Measurements from ENCODE around the gene NAA16.
A peak's percentile ranks its signal among the peaks of the same experiment; 100 is the strongest.

The NAA16 gene

DNA sequence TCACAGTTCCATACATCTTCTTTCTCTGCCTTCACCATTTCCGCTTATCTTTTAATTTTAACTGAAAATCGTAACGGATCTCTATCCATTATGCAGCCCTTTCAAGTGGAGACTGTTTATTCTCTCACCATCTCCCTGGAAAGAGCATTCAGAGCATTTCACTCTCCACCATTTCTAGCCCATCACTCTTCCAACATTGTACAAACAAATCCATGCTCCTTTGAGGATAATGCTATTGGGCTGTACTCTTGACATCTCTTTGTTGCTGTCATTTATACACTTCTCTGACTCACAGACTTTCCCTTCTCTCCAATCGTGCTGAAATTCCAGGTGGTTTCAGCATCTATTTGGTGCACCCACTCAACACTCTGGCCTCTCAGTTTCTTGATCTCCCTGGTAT is 71.4 kb downstream of the NAA16 start:
- no peak for TF ChIP-seq Cebpa-rat (IDR thresholded peaks at IDR 0.05)
- H3K9ac ChIP-seq: no peak overlapping the region

DNA sequence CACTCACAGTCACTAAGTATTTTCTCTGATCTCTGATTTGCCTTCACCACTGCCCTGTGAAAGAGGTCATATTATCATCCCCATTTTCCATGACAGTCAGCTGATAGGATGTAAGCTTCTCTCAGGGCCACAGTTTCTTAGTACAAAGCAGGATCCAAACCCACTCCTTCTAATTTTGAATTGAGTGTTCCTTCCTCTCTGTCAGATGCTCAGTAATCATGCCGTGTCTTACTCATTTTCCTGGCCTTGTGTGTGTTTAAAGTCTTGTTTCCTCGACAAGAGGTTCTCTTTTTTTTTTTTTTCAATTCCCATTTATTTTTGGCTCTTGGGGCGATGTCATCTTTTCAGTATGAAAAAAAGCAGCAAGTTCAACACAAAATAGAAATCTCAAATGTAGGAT is 72.3 kb downstream of the NAA16 start:
- Histone ChIP-seq H3K9ac (no peak overlapping the region), H3K27me3 (no peaks in the 10 kb centered on the region), H3K36me3 (no peaks in the 10 kb centered on the region), H3K4me3 (no peak overlapping the region), H3K4me2 (no peak overlapping the region), H3K4me1 (peaks cover 10% of the 10 kb centered on the region), H4K20me1 (no peaks in the 10 kb centered on the region), H3K27ac (no peak overlapping the region), H3K9me3 (no peaks in the 10 kb centered on the region)
- TF ChIP-seq Cebpa-rat (IDR thresholded peaks at IDR 0.05): no peak

More for the DNA sequence above, 71.4 kb downstream of the NAA16 start:
- no peaks in the 10 kb centered on the region for H3K9me3 ChIP-seq
- H3K4me2 ChIP-seq: no peak overlapping the region
- H3K27ac ChIP-seq: no peak overlapping the region
- 0 out of 2 replicates have a peak, but pooled peaks cover 3% of the 10 kb centered on the region for H3K4me1 ChIP-seq
- no peaks in the 10 kb centered on the region for H4K20me1 ChIP-seq
- no peaks in the 10 kb centered on the region for H3K27me3 ChIP-seq
- H3K4me3 ChIP-seq: no peak overlapping the region
- 0 out of 2 replicates have a peak, but pooled peaks cover 4% of the 10 kb centered on the region for H3K36me3 ChIP-seq

DNA sequence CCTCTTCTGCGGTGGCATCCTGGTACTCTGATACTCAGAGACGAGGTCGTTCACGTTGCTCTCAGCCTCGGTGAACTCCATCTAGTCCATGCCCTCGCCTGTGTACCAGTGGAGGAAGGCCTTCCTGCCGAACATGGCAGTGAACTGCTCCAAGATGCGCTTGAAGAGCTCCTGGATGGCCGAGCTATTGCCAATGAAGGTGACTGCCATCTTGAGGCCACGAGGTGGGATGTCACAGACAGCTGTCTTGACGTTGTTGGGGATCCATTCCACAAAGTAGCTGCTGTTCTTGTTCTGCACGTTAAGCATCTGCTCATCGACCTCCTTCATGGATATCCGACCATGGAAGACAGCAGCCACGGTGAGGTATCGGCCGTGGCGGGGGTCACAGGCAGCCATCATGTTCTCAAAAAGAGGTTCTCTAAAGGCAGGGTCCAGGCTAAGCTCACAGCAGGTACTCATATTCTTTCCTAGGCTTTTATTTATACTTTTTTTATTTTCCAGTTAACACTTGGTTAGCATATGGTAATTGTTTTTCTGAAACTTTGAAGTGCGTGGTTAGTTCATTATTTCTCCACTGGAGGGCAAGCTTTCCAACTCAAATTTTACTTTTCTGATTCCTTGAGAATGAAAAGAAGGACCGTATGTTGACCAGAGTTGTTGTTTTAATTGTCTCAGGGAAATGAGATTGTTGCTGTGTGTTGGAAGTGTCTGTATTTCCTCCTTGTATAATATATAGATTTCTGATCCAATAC is 73.9 kb downstream of the NAA16 start:
- Histone ChIP-seq H4K20me1 (no peaks in the 10 kb centered on the region), H3K27me3 (no peaks in the 10 kb centered on the region), H3K4me1 (peaks cover 26% of the 10 kb centered on the region), H3K9ac (no peak overlapping the region), H3K9me3 (no peaks in the 10 kb centered on the region), H3K36me3 (no peaks in the 10 kb centered on the region), H3K4me2 (no peak overlapping the region), H3K4me3 (no peak overlapping the region), H3K27ac (no peak overlapping the region)
- no peak for TF ChIP-seq Cebpa-rat (IDR thresholded peaks at IDR 0.05)

DNA sequence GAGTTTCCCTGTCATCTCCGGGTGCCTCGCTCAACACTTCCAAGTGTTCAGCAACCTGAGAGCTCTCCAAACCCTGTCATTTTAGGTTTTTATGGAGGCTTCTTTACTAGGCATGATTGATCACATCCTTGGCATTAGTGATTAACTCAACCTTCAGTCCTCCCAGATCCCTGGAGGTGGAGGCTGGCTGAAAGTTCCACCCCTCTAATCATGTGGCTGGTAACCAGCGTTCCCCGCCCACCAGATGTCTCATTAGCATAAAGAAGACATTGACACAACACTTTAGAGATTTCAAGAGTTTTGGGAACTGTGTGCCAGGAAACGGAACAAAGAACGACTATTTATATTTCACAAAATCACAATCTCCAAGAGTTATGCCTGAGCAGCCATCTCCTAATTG is 75.1 kb downstream of the NAA16 start:
- no peak overlapping the region for H3K4me3 ChIP-seq

DNA sequence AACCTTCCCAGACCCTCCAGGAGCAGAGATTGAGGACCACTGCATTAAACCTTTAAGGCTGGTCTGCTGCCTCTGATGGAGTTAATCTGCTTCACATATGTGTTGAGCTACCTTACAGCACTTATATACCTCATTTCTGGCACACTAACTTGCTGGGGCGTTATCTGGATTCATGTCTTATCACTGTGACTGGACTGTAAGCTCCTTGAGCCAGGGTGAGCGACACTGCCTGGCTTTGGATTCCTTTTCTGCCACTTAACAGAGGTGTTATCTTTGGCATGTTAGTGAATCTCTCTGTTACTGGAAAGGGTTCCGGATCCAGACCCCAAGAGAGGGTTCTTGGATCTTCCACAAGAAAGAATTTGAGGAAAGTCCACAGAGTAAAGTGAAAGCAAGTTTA is 76.5 kb downstream of the NAA16 start:
- H3K4me1 ChIP-seq: peaks cover 35% of the 10 kb centered on the region
- no peak overlapping the region for H3K27ac ChIP-seq
- no peaks in the 10 kb centered on the region for H3K27me3 ChIP-seq
- no peaks in the 10 kb centered on the region for H3K36me3 ChIP-seq
- peak overlapping the region; percentile 69; the same call in 1 of the 2 replicates for H3K4me2 ChIP-seq
- no peak overlapping the region for H3K9ac ChIP-seq
- H3K9me3 ChIP-seq: peaks cover 3% of the 10 kb centered on the region
- H4K20me1 ChIP-seq: no peaks in the 10 kb centered on the region
- H3K4me3 ChIP-seq: no peak overlapping the region
- no peak for TF ChIP-seq Cebpa-rat (IDR thresholded peaks at IDR 0.05)

More for the DNA sequence above, 75.1 kb downstream of the NAA16 start:
- TF ChIP-seq Cebpa-rat (IDR thresholded peaks at IDR 0.05): no peak
- no peak overlapping the region for H3K9ac ChIP-seq
- peaks cover 35% of the 10 kb centered on the region for H3K4me1 ChIP-seq
- no peaks in the 10 kb centered on the region for H4K20me1 ChIP-seq
- no peak overlapping the region for H3K4me2 ChIP-seq
- H3K9me3 ChIP-seq: no peaks in the 10 kb centered on the region
- no peaks in the 10 kb centered on the region for H3K36me3 ChIP-seq
- H3K27ac ChIP-seq: no peak overlapping the region
- H3K27me3 ChIP-seq: no peaks in the 10 kb centered on the region

DNA sequence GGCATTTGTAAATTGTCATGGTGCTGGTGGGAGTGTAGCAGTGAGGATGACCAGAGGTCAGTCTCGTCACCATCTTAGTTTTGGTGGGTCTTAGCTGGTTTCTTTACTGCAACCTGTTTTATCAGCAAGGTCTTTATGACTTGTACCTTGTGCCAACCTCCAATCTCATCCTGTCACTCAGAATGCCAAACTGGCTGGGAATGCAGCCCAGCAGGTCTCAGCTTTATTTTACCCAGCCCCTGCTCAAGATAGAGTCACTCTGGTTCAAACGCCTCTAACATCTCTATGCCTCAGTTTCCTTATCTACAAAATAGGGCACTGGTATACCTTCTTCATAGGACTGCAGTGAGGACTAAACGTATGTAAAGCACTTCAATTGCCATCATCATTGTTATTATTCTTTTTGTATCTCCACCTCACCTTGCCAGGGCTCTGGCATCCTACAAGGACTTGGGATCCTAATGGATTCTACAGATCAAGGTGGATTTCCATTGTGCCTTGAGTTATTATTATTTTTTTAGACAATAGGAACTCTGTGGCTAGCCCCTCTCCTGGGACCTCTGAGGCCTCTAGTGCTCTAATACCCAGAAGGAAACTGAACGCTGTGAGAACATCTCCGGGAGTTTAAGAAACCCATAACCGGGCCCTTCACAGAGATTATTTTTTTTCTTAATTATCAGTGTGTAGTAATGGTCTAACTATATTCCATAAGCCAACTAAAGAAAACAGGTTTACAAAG is 77.2 kb downstream of the NAA16 start:
- H3K4me1 ChIP-seq: peaks cover 41% of the 10 kb centered on the region
- no peaks in the 10 kb centered on the region for H4K20me1 ChIP-seq
- H3K27me3 ChIP-seq: no peaks in the 10 kb centered on the region
- peak overlapping the region; percentile 69 for H3K4me2 ChIP-seq
- peaks cover 10% of the 10 kb centered on the region for H3K9me3 ChIP-seq
- no peak overlapping the region; the same call in 1 of the 2 replicates for H3K9ac ChIP-seq
- no peak for TF ChIP-seq Cebpa-rat (IDR thresholded peaks at IDR 0.05)
- no peaks in the 10 kb centered on the region for H3K36me3 ChIP-seq
- H3K4me3 ChIP-seq: no peak overlapping the region
- peak overlapping the region; percentile 51; the same call in 1 of the 2 replicates for H3K27ac ChIP-seq

DNA sequence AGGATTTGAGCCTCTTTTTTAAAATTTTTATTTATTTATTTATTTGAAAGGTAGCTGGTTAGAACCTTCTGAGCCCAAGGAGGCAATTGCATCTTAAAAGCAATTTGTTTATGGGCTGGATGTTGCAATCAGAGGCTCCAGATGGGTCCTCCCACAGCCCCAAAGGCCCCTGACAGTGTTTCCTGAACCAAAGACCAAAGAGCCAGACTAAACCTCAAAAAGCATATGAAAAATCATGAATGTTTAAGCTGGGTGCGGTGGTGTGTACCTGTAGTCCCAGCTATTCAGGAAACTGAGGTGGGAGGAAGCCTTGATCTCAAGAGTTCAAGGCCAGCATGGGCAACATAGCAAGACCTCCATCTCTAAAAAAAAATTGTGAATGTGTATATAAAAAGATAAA is 78.5 kb downstream of the NAA16 start:
- Histone ChIP-seq H4K20me1 (no peaks in the 10 kb centered on the region), H3K27ac (peak overlapping the region; percentile 51; the same call in 1 of the 2 replicates), H3K36me3 (no peaks in the 10 kb centered on the region), H3K9me3 (peaks cover 23% of the 10 kb centered on the region), H3K27me3 (no peaks in the 10 kb centered on the region), H3K9ac (peak overlapping the region; percentile 19; the same call in 1 of the 2 replicates), H3K4me3 (no peak overlapping the region), H3K4me1 (peaks cover 51% of the 10 kb centered on the region), H3K4me2 (peak overlapping the region; percentile 69)
- TF ChIP-seq Cebpa-rat (IDR thresholded peaks at IDR 0.05): peak; percentile 91

DNA sequence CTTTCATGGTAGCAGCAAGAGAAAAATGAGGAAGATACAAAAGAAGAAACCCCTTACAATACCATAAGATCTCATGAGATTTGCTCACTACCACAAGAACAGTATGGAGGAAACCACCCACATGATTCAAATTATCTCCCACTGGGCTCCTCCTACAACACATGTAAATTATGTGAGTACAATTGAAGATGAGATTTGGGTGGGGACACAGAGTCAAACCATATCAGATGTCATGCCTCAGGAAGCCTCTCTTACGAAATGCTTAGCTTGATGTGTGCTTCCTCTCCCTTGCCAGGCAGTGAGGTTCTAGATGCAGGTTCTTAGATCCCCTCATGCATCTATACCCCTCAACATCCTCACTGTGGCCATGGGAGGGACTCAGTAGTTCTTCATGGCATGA is 83.1 kb downstream of the NAA16 start:
- H4K20me1 ChIP-seq: no peaks in the 10 kb centered on the region
- no peak overlapping the region for H3K4me3 ChIP-seq
- H3K4me1 ChIP-seq: peaks cover 33% of the 10 kb centered on the region
- H3K4me2 ChIP-seq: no peak overlapping the region
- peaks cover 39% of the 10 kb centered on the region for H3K9me3 ChIP-seq
- H3K27me3 ChIP-seq: no peaks in the 10 kb centered on the region
- no peak overlapping the region for H3K9ac ChIP-seq
- H3K27ac ChIP-seq: no peak overlapping the region
- H3K36me3 ChIP-seq: no peaks in the 10 kb centered on the region
- no peak for TF ChIP-seq Cebpa-rat (IDR thresholded peaks at IDR 0.05)

DNA sequence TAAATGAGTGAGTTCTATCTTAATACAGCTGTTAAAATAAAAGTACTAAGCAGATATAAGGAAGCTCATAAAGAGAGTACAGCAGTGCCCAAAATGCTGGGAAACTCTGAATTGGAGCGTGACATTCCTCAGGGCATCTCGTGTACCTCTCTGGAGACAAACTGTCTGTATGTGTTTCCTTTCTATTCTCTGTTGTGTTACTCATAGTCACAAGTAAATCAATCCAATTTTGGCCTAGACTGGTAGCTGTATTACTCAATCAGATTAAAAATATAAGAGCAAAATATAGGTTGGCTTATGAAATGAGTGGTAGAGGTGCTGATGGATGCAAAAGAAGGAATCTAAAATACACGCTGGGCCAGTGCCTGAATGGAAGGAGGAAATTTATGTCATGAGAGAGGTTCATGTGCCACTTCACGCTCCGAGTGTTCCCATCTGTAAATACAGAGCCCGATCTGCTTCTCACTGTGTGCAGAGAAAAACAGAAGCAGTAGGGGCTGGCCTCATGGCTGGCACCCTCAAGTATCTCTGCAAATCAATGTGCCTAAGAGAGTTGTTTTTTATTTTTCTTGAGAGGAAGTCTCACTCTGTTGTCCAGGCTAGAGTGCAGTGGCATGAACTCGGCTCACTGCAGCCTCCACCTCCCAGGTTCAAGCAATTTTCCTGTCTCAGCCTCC is 87.6 kb downstream of the NAA16 start:
- H3K4me1 ChIP-seq: peaks cover 7% of the 10 kb centered on the region; the same call in 1 of the 2 replicates
- H4K20me1 ChIP-seq: no peaks in the 10 kb centered on the region
- peaks cover 25% of the 10 kb centered on the region for H3K9me3 ChIP-seq
- H3K27ac ChIP-seq: no peak overlapping the region
- H3K4me3 ChIP-seq: no peak overlapping the region
- H3K4me2 ChIP-seq: no peak overlapping the region
- H3K27me3 ChIP-seq: no peaks in the 10 kb centered on the region
- no peaks in the 10 kb centered on the region for H3K36me3 ChIP-seq
- TF ChIP-seq Cebpa-rat (IDR thresholded peaks at IDR 0.05): no peak
- no peak overlapping the region for H3K9ac ChIP-seq

Measured in BLaER1 (cell line).